B cell (primary cell): ENCODE measurements around the gene ULK4. TPM values are rescaled to one million over a fixed set of nuclear protein-coding genes. Genes with fewer than 3 reads are reported as not detected.

ENCODE experiments used
- ATAC-seq: fragments of 200-7000 bp; cut with Tn5 transposase; one replicate; pipeline ENCODE4 v1.10.0; 2021; ENCODE audit warnings: low read depth, mild to moderate bottlenecking, moderate number of reproducible peaks, moderate library complexity
- CTCF ChIA-PET: fragments of 350-600 bp; sonication (Branson Sonifier 250); formaldehyde crosslinking; loops from one replicate; lab custom pipeline; 2021; ENCODE audit warnings: antibody characterized with exemption, inconsistent platforms; lab: Charles Lee
- POLR2A ChIA-PET: fragments of 350-600 bp; sonication (Branson Sonifier 250); formaldehyde crosslinking; loops from one replicate; lab custom pipeline; 2021; ENCODE audit warnings: antibody characterized with exemption; lab: Charles Lee
- DNase-seq: peaks from one replicate; pipeline ENCODE4 v3.0.0; 2013
- H2AFZ ChIP-seq: 2 replicates; pipeline ENCODE4 v1.6.1; 2012; ENCODE audit warnings: mild to moderate bottlenecking, low read depth, low read length; ENCODE audit not compliant: insufficient read depth, poor library complexity, severe bottlenecking
- H3K27ac ChIP-seq, 2 donors: 1 replicate in 1 of 2; 2 replicates in 1 of 2; pipeline ENCODE4 v1.5.1; 2012 to 2013; ENCODE audit warnings: low read length in 2 of 2, mild to moderate bottlenecking in 2 of 2, moderate library complexity in 1 of 2
- H3K27me3 ChIP-seq, 4 experiments: fragments of 200-600 bp in 1 of 4; sonication (generic) in 1 of 4; replicated peaks in 1 of 4; 1 replicate in 2 of 4; 2 replicates in 2 of 4; pipeline versions ENCODE4 v1.6.1 to v1.7.0; 2013 to 2016; ENCODE audit warnings: low read length in 3 of 4, mild to moderate bottlenecking in 2 of 4, mixed read lengths in 1 of 4, moderate library complexity in 1 of 4; ENCODE audit not compliant: insufficient read depth in 4 of 4, control insufficient read depth in 3 of 4; ENCODE audit errors: control extremely low read depth in 1 of 4
- H3K36me3 ChIP-seq, 2 experiments: replicated peaks in 1 of 2; 1 replicate in 1 of 2; 2 replicates in 1 of 2; pipeline versions ENCODE4 v1.6.1 to v1.7.1; 2013; ENCODE audit warnings: low read length in 1 of 2; ENCODE audit not compliant: insufficient read depth in 2 of 2, control insufficient read depth in 1 of 2; ENCODE audit errors: control extremely low read depth in 1 of 2, extremely low read depth in 1 of 2
- H3K4me1 ChIP-seq, 2 donors: fragments of 200-600 bp in 1 of 2; sonication (generic) in 1 of 2; 1 replicate in 1 of 2; 2 replicates in 1 of 2; pipeline versions ENCODE4 v1.5.1 to v1.6.1; 2013 to 2017; ENCODE audit warnings: low read length in 2 of 2; ENCODE audit not compliant: control insufficient read depth in 2 of 2, insufficient read depth in 2 of 2
- H3K4me2 ChIP-seq: replicated peaks from 2 replicates; pipeline ENCODE3; 2012; ENCODE audit warnings: mild to moderate bottlenecking, low read depth, low read length; ENCODE audit not compliant: poor library complexity, severe bottlenecking
- H3K4me3 ChIP-seq, 5 experiments: fragments of 200-600 bp in 1 of 5; sonication (generic) in 1 of 5; 1 replicate in 3 of 5; 2 replicates in 2 of 5; pipeline versions ENCODE4 v1.5.1 to v1.7.0; 2011 to 2016; ENCODE audit warnings: low read length in 4 of 5, mild to moderate bottlenecking in 4 of 5, low read depth in 2 of 5, control low read depth in 1 of 5, moderate library complexity in 1 of 5; ENCODE audit not compliant: insufficient read depth in 1 of 5; ENCODE audit errors: control extremely low read depth in 1 of 5, extremely low read depth in 1 of 5
- H3K79me2 ChIP-seq: fragments of 200-600 bp; sonication (generic); one replicate; pipeline ENCODE4 v1.6.0; 2016; ENCODE audit warnings: low read length; ENCODE audit not compliant: control insufficient read depth, insufficient read depth
- H3K9ac ChIP-seq: fragments of 200-600 bp; sonication (generic); 2 replicates; pipeline ENCODE4 v1.6.1; 2017; ENCODE audit warnings: mild to moderate bottlenecking, low read length, moderate library complexity
- H3K9me3 ChIP-seq, 3 donors: one replicate each; pipeline versions ENCODE4 v1.6.1 to v1.7.1; 2013; ENCODE audit warnings: low read length in 2 of 3; ENCODE audit not compliant: control insufficient read depth in 2 of 3, insufficient read depth in 1 of 3; ENCODE audit errors: control extremely low read depth in 1 of 3
- H4K20me1 ChIP-seq: 2 replicates; pipeline ENCODE4 v1.6.0; 2012; ENCODE audit warnings: mild to moderate bottlenecking, low read length; ENCODE audit not compliant: insufficient read depth, control insufficient read depth, poor library complexity, severe bottlenecking
- H3K27ac Mint-ChIP-seq: one replicate; pipeline ENCODE4 v1.8.0; 2021; ENCODE audit warnings: mixed read lengths
- H3K27me3 Mint-ChIP-seq: one replicate; pipeline ENCODE4 v1.8.0; 2021; ENCODE audit warnings: mixed read lengths
- H3K4me1 Mint-ChIP-seq: one replicate; pipeline ENCODE4 v1.8.0; 2021; ENCODE audit warnings: mixed read lengths
- H3K4me3 Mint-ChIP-seq: one replicate; pipeline ENCODE4 v1.8.0; 2021; ENCODE audit warnings: mixed read lengths
- H3K9me3 Mint-ChIP-seq: one replicate; pipeline ENCODE4 v1.8.0; 2022; ENCODE audit warnings: mixed read lengths; ENCODE audit not compliant: insufficient read depth
- CTCF ChIP-seq: fragments of 200-600 bp; IDR thresholded peaks from one replicate; pipeline ENCODE4 v1.8.0; 2022; ENCODE audit warnings: antibody characterized with exemption, mild to moderate bottlenecking
- EZH2 ChIP-seq: IDR thresholded peaks from 2 replicates; pipeline ENCODE4 v1.6.1; 2012; ENCODE audit warnings: borderline replicate concordance, low read depth, mild to moderate bottlenecking, moderate library complexity, low read length; ENCODE audit not compliant: insufficient read depth, poor library complexity, severe bottlenecking
- WGBS: methylation state at CpG from one replicate; pipeline ENCODE4 v1.1.5; 2013; ENCODE audit warnings: missing lambda C conversion rate; ENCODE audit not compliant: insufficient coverage; 5-methylcytosine and 5-hydroxymethylcytosine counted together
- intact Hi-C: fragments of 100-400 bp; cut with micrococcal nuclease; formaldehyde crosslinking; loops from one replicate; pipeline ENCODE4 v1.10.0; 2022
- polyA plus RNA-seq: library from polyadenylated mRNA; depleted of rRNA; stranded (reverse); fragments of >200 nt; gene quantifications from 2 replicates; pipeline ENCODE4 v1.2.3, GENCODE V29; 2012
- total RNA-seq, 2 donors: library from RNA; stranded (reverse); fragments of 120-200 nt in 1 of 2; gene quantifications; 1 replicate in 1 of 2; 2 replicates in 1 of 2; pipeline versions ENCODE4 v1.2.3 to v1.2.4, GENCODE V29; 2013 to 2022

ULK4 gene
- total and polyA plus RNA-seq, 2 donors (not counting 1 experiment from before 2014, with no cell fraction given), result 5.2 to 33.7 TPM

DNA sequence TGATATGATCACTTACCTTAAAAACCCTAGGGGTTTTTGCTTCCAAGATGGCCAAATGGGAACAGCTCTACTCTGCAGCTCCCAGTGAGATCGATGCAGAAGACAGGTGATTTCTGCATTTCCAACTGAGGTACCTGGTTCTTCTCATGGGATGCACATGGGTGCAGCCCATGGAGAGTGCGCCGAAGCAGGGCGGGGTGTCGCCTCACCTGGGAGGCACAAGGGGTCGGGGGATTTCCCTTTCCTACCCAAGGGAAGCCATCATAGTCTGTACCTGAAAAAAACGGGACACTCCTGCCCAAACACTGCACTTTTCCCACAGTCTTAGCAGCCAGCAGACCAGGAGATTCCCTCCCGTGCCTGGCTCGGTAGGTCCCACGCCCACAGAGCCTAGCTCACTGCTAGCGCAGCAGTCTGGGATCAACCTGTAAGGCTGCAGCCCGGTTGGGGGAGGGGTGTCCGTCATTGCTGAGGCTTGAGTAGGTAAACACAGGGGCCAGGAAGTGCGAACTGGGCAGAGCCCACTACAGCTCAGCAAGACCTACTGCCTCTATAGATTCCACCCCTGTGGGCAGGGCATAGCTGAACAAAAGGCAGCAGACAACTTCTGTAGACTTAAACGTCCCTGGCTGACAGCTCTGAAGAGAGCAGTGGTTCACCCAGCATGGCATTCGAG, 684.0 kb downstream of the ULK4 start:
- Histone ChIP-seq H3K36me3 (no peaks in the 10 kb centered on the region), H3K4me3 (no peak overlapping the region), H2AFZ (no peak overlapping the region), H3K79me2 (no peaks in the 10 kb centered on the region), H4K20me1 (no peaks in the 10 kb centered on the region), H3K9ac (no peak overlapping the region), H3K9me3 (peaks cover 2 to 7% (median 7%) of the 10 kb centered on the region in 3 donors), H3K27ac (no peak overlapping the region), H3K27me3 (no peaks in the 10 kb centered on the region), H3K4me2 (no peak overlapping the region), H3K4me1 (no peaks in the 10 kb centered on the region)
- no peak overlapping the region for H3K4me3 Mint-ChIP-seq
- H3K27me3 Mint-ChIP-seq, result peaks cover 9% of the 10 kb centered on the region
- TF ChIP-seq EZH2 (no peak), CTCF (no peak)
- WGBS, result 89% methylated on average over 13 of the region's 16 CpGs
- no peaks in the 10 kb centered on the region for H3K4me1 Mint-ChIP-seq
- H3K27ac Mint-ChIP-seq, result no peak overlapping the region
- DNase-seq (no peak), ATAC-seq (no peak)
- no peaks in the 10 kb centered on the region for H3K9me3 Mint-ChIP-seq
- POLR2A ChIA-PET, result no interaction called here
- CTCF ChIA-PET, result no interaction called here
- intact Hi-C loops, result no loop called here

DNA sequence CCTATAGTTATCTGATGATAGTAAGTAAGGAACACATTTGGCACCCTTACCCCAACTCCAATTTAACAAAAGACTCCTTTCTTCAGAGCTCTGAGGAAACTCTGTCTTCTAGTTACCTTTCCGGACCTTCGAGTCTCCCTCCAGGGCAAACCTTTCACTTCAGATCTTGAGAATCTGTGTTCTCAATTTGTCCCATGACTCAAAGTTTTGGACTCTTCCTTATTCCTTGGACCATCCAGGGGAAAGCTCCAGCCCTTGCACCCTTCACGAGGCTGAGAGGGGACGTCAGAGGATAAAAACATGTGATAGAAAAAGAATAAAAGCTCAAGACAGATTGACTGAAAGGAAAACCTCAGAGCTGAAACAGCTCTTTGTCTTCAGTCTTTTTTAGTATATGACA, 685.7 kb downstream of the ULK4 start:
- Histone ChIP-seq H3K27me3 (no peaks in the 10 kb centered on the region), H3K9ac (no peak overlapping the region), H3K4me2 (no peak overlapping the region), H3K4me1 (no peaks in the 10 kb centered on the region), H4K20me1 (no peaks in the 10 kb centered on the region), H2AFZ (no peak overlapping the region), H3K36me3 (no peaks in the 10 kb centered on the region), H3K9me3 (peaks cover 2 to 20% (median 17%) of the 10 kb centered on the region in 3 donors), H3K79me2 (no peaks in the 10 kb centered on the region), H3K4me3 (no peak overlapping the region), H3K27ac (no peak overlapping the region)
- DNase-seq (no peak), ATAC-seq (no peak)
- intact Hi-C loops, result no loop called here
- ChIA-PET CTCF (no interaction called here), POLR2A (no interaction called here)
- 95% methylated on average over 2 of the region's 4 CpGs for WGBS
- Mint-ChIP-seq H3K4me1 (no peaks in the 10 kb centered on the region), H3K27me3 (peaks cover 9% of the 10 kb centered on the region), H3K27ac (no peak overlapping the region), H3K9me3 (peaks cover 8% of the 10 kb centered on the region), H3K4me3 (no peak overlapping the region)
- no peak for TF ChIP-seq CTCF
- no peak for TF ChIP-seq EZH2
